Stimulated activated CD4-positive, alpha-beta T cell treated with anti-CD3 and anti-CD28 coated beads, Interleukin-15, amount 100 ng/mL, for 24 hours (primary cell): ENCODE measurements around the gene WFS1.
A peak's percentile ranks its signal among the peaks of the same experiment; 100 is the strongest.

Experiments used
- DNase-seq: peaks from one replicate; pipeline ENCODE4 v3.0.0-alpha.2; 2020

Gene WFS1

GRCh38 chr4:6301051-6301731, 31.5 kb downstream of the WFS1 start:
- no peak for DNase-seq

GRCh38 chr4:6301732-6302442, 32.2 kb downstream of the WFS1 start:
- DNase-seq: no peak

DNA sequence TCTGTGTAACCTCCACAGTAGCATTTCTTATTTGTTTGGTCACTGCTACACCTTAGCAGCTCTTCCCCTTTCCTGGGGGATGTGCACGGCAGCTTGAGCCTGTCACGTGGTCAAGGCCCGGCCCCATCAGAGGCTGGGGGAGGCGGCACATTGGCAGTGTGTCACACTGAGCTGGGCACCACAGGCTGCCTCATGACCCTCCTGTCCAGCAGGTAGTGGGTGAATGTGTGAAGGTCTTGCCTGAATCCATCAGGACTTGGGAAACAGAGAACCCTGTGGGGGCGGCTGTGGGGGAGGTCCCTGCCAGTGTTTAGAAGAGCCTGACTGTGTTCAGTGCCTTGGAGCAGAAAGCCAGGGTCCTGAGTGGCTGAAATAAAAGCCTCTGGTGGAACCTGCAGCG, 33.2 kb downstream of the WFS1 start:
- no peak for DNase-seq

DNA sequence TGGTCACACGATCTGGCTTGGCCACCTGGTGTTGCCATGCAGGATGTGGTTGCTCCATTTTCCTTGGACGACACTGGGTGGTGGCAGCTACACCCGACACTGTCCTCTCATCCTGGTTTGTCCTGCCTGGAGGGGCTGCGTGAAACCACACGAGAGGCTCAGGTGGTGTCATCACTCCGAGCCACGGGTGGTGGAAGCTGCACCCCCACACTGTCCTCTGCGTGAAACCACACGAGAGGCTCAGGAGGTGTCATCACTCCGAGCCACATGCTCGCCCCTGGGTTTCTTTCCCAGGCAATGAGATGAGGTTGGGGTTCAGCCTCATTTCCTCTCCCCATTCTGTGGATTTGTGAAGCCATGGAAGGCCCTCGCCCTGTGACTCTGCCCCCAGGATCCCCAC, 34.3 kb downstream of the WFS1 start:
- DNase-seq: no peak

- no peak for DNase-seq
These were observed 36.6 kb downstream of the WFS1 start for GRCh38 chr4:6306299-6306698.

GRCh38 chr4:6307230-6307629, 37.6 kb downstream of the WFS1 start:
- no peak for DNase-seq

DNA sequence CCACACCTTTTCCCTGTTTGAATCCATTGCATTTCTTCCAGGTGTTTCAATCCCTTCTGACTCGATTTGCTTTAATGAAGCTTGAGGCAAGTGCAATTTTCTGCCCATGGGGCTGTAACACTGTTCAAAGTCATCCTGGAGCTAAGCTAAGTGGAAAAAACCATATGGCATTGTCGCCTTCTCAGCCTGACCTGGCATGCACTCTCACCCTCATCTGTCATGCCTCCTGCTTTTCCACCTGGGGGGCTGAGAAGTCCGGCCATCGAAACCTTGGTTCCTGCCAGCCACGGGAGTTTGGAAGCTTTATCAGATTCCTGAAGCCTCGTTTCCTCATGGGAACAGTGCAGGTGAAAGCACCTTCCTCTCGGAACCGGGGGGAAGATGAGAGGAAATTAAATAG, 38.2 kb downstream of the WFS1 start:
- no peak for DNase-seq

- DNase-seq: peak; percentile 33
These were observed 39.4 kb downstream of the WFS1 start for GRCh38 chr4:6308899-6309643.

DNA sequence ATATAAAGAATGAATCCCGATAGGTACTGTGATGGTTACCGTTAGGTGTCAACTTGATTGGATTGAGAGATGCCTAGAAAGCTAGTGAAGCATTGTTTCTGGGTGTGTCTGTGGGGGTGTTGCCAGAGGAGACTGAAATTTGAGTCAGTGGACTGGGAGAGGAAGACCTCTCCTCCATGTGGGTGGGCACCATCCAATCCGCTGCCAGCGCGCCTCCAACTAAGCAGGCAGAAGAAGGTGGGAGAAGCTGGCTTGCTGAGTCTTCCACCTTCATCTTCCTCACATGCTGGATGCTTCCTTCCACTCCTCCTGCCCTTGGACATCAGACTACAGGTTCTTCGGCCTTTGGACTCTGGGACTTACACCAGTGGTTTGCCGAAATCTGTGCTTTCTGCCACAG, 40.1 kb downstream of the WFS1 start:
- no peak for DNase-seq

DNA sequence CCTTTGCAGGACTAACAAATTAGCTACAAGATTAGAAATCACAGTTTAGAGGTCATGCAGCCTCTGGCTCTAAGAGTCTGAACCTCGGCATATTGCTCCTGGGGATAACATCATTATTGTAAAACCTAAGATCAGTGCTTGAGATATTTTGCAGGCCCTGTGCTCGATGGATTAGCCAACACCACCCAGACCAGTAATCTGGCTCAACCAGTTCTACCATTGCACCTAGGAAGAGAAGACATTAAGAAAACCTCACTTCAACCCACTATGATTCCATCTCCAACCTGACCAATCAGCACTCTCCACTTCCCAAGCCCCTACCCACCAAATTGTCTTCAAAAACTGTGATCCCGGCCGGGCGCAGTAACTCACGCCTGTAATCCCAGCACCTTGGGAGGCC, 43.6 kb downstream of the WFS1 start:
- DNase-seq: no peak

- DNase-seq: no peak
These were observed 46.9 kb downstream of the WFS1 start for GRCh38 chr4:6316461-6317003.

DNA sequence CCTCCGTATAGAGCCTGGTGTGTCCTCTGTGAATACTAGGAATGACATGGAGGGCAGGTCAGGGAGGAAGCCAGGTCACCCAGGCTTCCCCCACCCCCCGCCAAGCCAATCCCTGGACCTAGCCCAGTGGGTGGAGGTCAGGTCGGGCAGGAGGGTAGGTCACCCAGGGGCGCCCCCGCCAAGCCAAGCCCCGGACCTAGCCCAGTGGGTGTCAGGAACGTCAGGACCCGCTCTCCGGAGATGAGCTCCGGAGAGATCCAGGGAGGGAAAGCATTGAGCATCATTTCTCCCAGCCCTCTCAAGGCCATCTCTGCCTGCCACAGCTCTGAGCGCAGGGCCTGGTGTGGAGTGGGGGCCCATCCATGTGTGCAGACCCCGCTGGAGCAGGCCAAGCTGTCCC, 48.6 kb downstream of the WFS1 start:
- DNase-seq: no peak

DNA sequence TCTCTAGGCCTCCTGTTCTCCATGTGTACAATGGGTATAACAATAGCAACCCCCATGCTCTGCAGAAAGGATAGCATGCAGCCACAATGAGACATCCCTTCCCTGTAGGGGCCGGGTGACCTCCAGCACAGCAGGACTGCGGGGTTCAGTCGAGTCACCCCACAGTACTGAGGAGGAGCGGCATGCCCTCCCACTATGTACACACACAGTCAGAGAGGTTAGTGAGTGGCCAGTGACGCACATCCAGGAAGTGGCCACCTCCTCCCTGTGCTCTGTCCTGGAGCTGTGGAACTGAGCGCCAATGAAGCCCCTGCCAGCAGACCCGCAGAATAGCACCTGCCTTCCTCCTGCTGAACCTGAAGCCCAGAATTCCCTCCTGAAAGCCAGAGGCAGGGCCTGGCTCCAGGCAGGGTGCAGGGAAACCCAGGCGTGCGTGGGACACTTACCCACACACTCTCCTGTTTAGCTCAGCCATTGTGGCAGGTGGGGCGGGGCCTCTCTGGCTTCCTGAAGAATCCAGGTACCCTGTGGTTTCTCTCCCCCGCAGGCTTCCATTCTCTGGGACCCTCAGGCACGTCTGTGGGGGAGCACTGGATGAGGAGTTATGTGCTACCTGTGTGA, 50.0 kb downstream of the WFS1 start:
- DNase-seq: no peak

DNA sequence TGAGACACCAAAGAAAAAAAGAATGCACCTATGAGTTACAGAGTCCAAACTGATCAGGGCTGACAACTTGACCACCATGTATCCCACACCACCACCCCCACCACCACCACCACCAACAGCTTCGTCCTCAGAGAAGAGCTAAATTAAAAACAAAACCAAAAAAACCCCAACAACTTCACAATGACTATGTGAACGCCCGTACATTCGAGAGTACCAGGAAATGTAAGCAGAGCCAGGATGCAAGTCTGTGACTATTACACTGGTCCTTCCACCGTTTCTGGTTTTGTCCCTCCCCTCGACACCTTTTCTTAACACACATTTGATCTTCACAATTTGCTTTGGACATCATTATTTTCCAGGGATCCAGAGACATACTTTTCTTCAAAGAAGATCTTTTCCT, 51.0 kb downstream of the WFS1 start:
- no peak for DNase-seq

DNA sequence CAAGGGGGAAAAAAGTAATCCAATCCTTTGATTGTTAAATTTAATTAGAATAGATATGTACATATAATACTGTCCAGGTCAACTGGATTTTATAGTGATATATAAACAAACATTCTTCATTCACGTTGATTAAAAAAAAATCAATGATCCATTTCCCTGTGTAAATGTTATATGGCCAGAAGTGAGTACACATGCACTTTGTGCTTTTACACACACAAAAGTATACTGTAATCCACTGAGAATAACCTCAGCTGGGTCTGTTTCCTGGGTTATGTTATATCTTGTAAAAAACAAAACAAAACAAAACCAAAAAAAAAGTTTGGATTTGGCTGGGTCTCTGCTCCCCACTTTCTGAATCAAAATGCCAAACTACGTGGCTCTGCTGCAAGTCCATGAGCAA, 51.7 kb downstream of the WFS1 start:
- DNase-seq: no peak

DNA sequence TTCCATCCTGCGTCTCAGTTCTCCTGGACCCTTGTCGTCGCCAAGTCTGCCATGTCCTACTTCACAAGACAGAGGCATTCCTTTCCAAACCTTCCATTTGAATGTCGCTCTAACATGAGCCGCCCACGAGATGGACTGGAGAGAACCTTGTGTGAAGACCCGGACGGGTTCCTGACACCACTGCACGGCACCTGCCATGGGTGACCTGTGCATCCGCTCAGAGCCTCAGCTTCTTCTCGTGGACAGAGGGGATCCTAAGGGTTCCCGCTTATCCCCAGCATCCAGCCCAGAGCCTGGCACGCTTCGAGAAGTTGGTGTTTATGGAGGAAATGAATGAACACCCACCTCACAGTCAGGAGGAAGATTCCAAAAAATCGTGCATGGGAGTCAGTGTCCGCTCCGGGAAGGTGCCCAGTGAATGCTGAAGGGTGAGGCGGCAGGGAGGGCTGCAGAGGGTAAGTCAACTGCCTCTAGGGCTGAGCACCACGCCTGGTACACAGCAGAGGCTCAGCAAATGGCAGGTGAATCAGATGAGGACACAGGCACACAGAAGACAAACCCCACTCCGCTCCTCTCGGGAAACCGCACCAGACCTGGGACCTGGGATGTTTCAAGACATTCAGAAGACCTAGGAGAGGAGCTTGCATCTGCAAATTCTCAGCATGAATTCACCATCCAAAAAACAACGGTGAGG, 52.6 kb downstream of the WFS1 start:
- DNase-seq: no peak

- no peak for DNase-seq
These were observed 53.3 kb downstream of the WFS1 start for GRCh38 chr4:6322761-6323566.

DNA sequence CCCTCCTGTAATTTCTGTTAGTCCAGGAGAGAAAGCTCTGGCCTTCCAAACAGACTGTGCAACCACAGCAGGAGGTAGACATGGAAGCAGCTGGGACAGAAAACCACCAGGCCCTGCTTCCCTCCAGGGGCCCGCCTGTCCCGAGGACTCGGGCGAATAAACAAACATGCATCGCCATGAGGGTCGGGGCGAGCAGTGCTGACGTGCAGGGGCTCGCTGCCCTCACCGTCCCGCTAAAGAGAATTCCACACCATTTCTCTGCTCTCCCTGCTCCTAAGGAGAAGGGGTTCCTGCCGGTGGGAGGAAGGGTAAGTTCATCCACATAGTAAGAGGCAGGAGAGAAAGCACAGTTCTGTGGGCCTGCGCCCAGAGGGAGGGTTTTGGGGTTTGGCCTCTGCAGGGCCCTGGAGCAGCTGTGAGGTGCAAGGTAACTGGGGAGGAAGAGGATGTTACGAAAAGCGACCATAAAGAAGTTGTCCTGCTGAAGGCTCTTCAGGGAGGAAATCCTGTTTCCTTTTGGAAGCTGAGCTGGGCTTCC, 54.9 kb downstream of the WFS1 start:
- no peak for DNase-seq

- DNase-seq: no peak
These were observed 55.5 kb downstream of the WFS1 start for GRCh38 chr4:6324999-6325787.

DNA sequence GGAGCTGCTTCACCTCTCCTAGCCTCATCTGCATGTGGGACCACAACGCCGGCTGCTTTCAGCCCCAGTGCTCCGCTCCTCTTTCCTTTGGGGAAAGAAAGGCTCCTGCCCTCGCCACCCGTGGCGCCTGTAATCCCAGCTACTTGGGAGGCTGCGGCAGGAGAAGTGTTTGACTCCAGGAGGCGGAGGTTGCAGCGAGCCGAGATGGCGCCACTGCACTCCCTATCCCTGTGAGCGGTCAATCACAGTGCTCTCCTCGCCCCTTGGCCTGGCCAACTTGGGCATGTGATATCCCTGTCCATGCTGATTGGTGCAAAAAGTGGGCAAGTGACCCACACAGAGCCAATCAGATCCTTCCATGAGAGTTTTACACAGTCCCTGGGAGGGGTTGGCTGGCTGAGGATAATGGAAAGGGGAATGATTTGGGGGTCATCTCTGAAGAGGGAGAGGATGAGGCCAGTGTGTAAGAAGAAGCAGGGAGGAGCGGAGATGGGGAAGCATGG, 56.2 kb downstream of the WFS1 start:
- DNase-seq: no peak
